Measurements from ENCODE around the gene KCNIP4.

Gene KCNIP4

GRCh38 chr4:20995015-20995414 lies 953.6 kb downstream of the KCNIP4 start:
- no peak for DNase-seq (ENCODE audit: low spot score)
- TF ChIP-seq CTCF (IDR thresholded peaks at IDR 0.05; ENCODE audit: borderline replicate concordance, control extremely low read depth, extremely low read depth, insufficient read depth, missing control alignments), result no peak
- in situ Hi-C loops (cut with MboI; ENCODE audit: low sequenced_read_pairs, unreplicated experiment), result no loop called here

GRCh38 chr4:20992002-20992401 lies 956.6 kb downstream of the KCNIP4 start:
- TF ChIP-seq CTCF (IDR thresholded peaks at IDR 0.05; ENCODE audit: borderline replicate concordance, control extremely low read depth, extremely low read depth, insufficient read depth, missing control alignments), result no peak
- no peak for DNase-seq (ENCODE audit: low spot score)
- in situ Hi-C loops (cut with MboI; ENCODE audit: low sequenced_read_pairs, unreplicated experiment), result no loop called here

GRCh38 chr4:20987191-20987590 lies 961.4 kb downstream of the KCNIP4 start:
- in situ Hi-C loops (cut with MboI; ENCODE audit: low sequenced_read_pairs, unreplicated experiment), result no loop called here
- no peak for DNase-seq (ENCODE audit: low spot score)
- no peak for TF ChIP-seq CTCF (IDR thresholded peaks at IDR 0.05; ENCODE audit: borderline replicate concordance, control extremely low read depth, extremely low read depth, insufficient read depth, missing control alignments)

- no peak for TF ChIP-seq CTCF (IDR thresholded peaks at IDR 0.05; ENCODE audit: borderline replicate concordance, control extremely low read depth, extremely low read depth, insufficient read depth, missing control alignments)
- DNase-seq (ENCODE audit: low spot score), result no peak
- in situ Hi-C loops (cut with MboI; ENCODE audit: low sequenced_read_pairs, unreplicated experiment), result no loop called here
Observed at GRCh38 chr4:20984576-20984836, 964.1 kb downstream of the KCNIP4 start.

GRCh38 chr4:20983763-20984575 lies 964.6 kb downstream of the KCNIP4 start:
- in situ Hi-C loops (cut with MboI; ENCODE audit: low sequenced_read_pairs, unreplicated experiment), result no loop called here
- DNase-seq (ENCODE audit: low spot score), result no peak
- no peak for TF ChIP-seq CTCF (IDR thresholded peaks at IDR 0.05; ENCODE audit: borderline replicate concordance, control extremely low read depth, extremely low read depth, insufficient read depth, missing control alignments)

- DNase-seq (ENCODE audit: low spot score), result no peak
- in situ Hi-C loops (cut with MboI; ENCODE audit: low sequenced_read_pairs, unreplicated experiment), result no loop called here
- TF ChIP-seq CTCF (IDR thresholded peaks at IDR 0.05; ENCODE audit: borderline replicate concordance, control extremely low read depth, extremely low read depth, insufficient read depth, missing control alignments), result no peak
Observed at GRCh38 chr4:20982544-20982943, 966.0 kb downstream of the KCNIP4 start.
